ENCODE results near the gene TAF6. TPM values are rescaled to one million over a fixed set of nuclear protein-coding genes. Genes with fewer than 3 reads are reported as not detected.

TAF6 gene
- total RNA-seq, 1 donor from 2014 or later = 39.4 TPM

DNA sequence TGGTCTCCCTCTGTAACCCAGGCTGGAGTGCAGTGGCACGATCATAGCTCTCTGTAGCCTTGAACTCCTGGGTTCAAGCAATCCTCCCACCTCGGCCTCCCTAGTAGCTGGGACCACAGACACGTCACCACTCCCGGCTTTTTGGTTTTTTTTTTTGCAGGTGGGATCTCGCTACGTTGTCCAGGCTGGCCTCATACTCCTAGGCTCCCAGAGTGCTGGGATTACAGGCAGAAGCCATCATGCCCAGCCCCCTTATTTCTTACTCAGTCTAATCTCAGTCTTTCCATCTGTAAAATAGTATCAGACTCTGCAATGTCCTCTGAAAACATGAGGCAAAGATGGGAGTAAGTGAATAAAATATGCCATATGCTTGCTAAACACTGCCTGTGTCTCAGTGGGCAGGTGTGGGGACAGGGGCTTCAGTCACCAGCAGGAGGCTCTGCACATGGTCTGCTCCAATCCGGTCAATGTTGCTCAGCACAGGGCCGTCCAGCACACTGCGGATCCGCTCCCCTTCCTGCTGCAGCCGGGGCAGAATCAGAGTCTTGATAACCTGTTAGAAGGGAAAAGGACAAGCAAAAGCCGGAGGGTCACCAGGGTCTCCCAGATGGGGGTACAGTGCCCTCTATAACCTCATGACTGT is 9.5 kb downstream of the TAF6 start:
- intact Hi-C loops (cut with DNase I) = no loop called here
- TF ChIP-seq, protein P1, sequence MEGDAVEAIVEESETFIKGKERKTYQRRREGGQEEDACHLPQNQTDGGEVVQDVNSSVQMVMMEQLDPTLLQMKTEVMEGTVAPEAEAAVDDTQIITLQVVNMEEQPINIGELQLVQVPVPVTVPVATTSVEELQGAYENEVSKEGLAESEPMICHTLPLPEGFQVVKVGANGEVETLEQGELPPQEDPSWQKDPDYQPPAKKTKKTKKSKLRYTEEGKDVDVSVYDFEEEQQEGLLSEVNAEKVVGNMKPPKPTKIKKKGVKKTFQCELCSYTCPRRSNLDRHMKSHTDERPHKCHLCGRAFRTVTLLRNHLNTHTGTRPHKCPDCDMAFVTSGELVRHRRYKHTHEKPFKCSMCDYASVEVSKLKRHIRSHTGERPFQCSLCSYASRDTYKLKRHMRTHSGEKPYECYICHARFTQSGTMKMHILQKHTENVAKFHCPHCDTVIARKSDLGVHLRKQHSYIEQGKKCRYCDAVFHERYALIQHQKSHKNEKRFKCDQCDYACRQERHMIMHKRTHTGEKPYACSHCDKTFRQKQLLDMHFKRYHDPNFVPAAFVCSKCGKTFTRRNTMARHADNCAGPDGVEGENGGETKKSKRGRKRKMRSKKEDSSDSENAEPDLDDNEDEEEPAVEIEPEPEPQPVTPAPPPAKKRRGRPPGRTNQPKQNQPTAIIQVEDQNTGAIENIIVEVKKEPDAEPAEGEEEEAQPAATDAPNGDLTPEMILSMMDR (IDR thresholded peaks at IDR 0.05) = no peak
- no peak for DNase-seq
- Histone ChIP-seq H3K9me3 (no peaks in the 10 kb centered on the region), H3K27me3 (ENCODE audit: low read depth) (no peaks in the 10 kb centered on the region), H3K36me3 (peaks cover 95% of the 10 kb centered on the region), H3K27ac (no peak overlapping the region), H3K4me1 (no peaks in the 10 kb centered on the region), H3K4me3 (no peak overlapping the region)
- ATAC-seq = no peak

DNA sequence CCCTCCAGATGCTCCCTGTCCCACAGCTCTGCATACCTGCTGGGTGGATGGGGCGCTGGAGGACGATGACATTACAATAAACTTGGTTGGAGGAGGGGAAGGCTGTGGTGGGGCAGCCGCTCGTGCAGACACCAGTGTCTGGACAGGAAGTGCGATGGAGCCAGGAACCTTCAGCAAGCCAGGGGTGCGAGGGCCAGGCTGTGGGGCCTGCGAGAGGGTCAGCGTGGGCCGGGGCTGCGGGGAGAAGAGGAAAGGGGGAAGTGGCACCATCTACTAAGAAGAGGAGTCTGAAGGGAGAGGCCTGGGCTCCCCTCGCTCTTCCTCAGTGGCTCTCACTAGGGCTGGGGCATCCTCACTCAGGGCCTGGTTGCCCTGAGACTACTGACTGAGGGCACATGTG is 11.3 kb downstream of the TAF6 start:
- Histone ChIP-seq H3K27ac (no peak overlapping the region), H3K4me1 (no peaks in the 10 kb centered on the region), H3K36me3 (peaks cover 100% of the 10 kb centered on the region), H3K4me3 (no peak overlapping the region), H3K27me3 (ENCODE audit: low read depth) (no peaks in the 10 kb centered on the region), H3K9me3 (no peaks in the 10 kb centered on the region)
- ATAC-seq (no peak), DNase-seq (no peak)
- TF ChIP-seq, protein P1 (IDR thresholded peaks at IDR 0.05) = no peak
- intact Hi-C loops (cut with DNase I) = no loop called here

- Histone ChIP-seq H3K36me3 (peaks cover 95% of the 10 kb centered on the region), H3K4me3 (no peak overlapping the region), H3K27me3 (ENCODE audit: low read depth) (no peaks in the 10 kb centered on the region), H3K27ac (no peak overlapping the region), H3K9me3 (no peaks in the 10 kb centered on the region), H3K4me1 (peaks cover 6% of the 10 kb centered on the region)
- TF ChIP-seq, protein P1 (IDR thresholded peaks at IDR 0.05) = no peak
- DNase-seq (no peak), ATAC-seq (no peak)
- intact Hi-C loops (cut with DNase I) = no loop called here
Measured at GRCh38 chr7:100107125-100107737, 11.9 kb downstream of the TAF6 start.

GRCh38 chr7:100106633-100107032 is 12.5 kb downstream of the TAF6 start:
- ATAC-seq (no peak), DNase-seq (no peak)
- H3K4me3 ChIP-seq = no peak overlapping the region
- no peaks in the 10 kb centered on the region for H3K27me3 ChIP-seq (ENCODE audit: low read depth)
- no peaks in the 10 kb centered on the region for H3K9me3 ChIP-seq
- H3K4me1 ChIP-seq = peaks cover 8% of the 10 kb centered on the region
- TF ChIP-seq, protein P1 (IDR thresholded peaks at IDR 0.05) = no peak
- intact Hi-C loops (cut with DNase I) = no loop called here
- H3K36me3 ChIP-seq = peaks cover 89% of the 10 kb centered on the region
- no peak overlapping the region for H3K27ac ChIP-seq

- H3K36me3 ChIP-seq = peaks cover 78% of the 10 kb centered on the region
Measured at GRCh38 chr7:100105534-100105933, 13.6 kb downstream of the TAF6 start.

More at GRCh38 chr7:100105534-100105933, 13.6 kb downstream of the TAF6 start:
- no peaks in the 10 kb centered on the region for H3K9me3 ChIP-seq
- TF ChIP-seq, protein P1 (IDR thresholded peaks at IDR 0.05) = no peak
- DNase-seq (no peak), ATAC-seq (no peak)
- intact Hi-C loops (cut with DNase I) = no loop called here
- H3K4me1 ChIP-seq = peaks cover 8% of the 10 kb centered on the region
- H3K27ac ChIP-seq = no peak overlapping the region
- H3K4me3 ChIP-seq = no peak overlapping the region
- no peaks in the 10 kb centered on the region for H3K27me3 ChIP-seq (ENCODE audit: low read depth)

Measured in lower lobe of right lung (tissue), 2 donors.